Measurements from ENCODE around the gene CXCR4. TPM values are rescaled to one million over a fixed set of nuclear protein-coding genes. Genes with fewer than 3 reads are reported as not detected.

Gene CXCR4
- total and polyA plus RNA-seq, 2 experiments from 2014 or later: 2.1 TPM

- Histone ChIP-seq H3K27me3 (ENCODE audit: insufficient read depth) (no peaks in the 10 kb centered on the region), H3K27ac (ENCODE audit: low read depth) (no peak overlapping the region), H3F3A (replicated peaks; ENCODE audit: low read depth) (no peaks in the 10 kb centered on the region), H3K79me2 (replicated peaks; ENCODE audit: insufficient read depth) (no peaks in the 10 kb centered on the region), H3K9me2 (ENCODE audit: insufficient read depth) (peaks cover 1% of the 10 kb centered on the region), H3K36me3 (ENCODE audit: insufficient read depth) (no peaks in the 10 kb centered on the region), H4K20me1 (replicated peaks; ENCODE audit: insufficient read depth) (no peaks in the 10 kb centered on the region), H3K4me3 (no peak overlapping the region), H2AFZ (no peak overlapping the region), H3K4me1 (ENCODE audit: insufficient read depth) (no peaks in the 10 kb centered on the region), H3K4me2 (no peak overlapping the region)
- no peaks in the 10 kb centered on the region for H3K36me3 Mint-ChIP-seq (ENCODE audit: low read depth)
- ATAC-seq (no peak), DNase-seq (ENCODE audit: low spot score) (no peak)
- H3K27me3 Mint-ChIP-seq (ENCODE audit: insufficient read depth, low read depth, poor library complexity): peaks cover 7% of the 10 kb centered on the region
- H3K27ac Mint-ChIP-seq: no peak overlapping the region
- H3K4me3 Mint-ChIP-seq: no peak overlapping the region
- TF ChIP-seq CREB1 (CRISPR knock-in tag; IDR thresholded peaks at IDR 0.05; ENCODE audit: low read depth) (no peak), JUNB (IDR thresholded peaks at IDR 0.05; ENCODE audit: unreplicated experiment) (no peak), EZH2phosphoT487 (IDR thresholded peaks at IDR 0.05; ENCODE audit: unreplicated experiment) (no peak), NANOG (IDR thresholded peaks at IDR 0.05; ENCODE audit: borderline replicate concordance) (no peak), STAT1 (IDR thresholded peaks at IDR 0.05; ENCODE audit: unreplicated experiment) (no peak), ZNF331 (CRISPR knock-in tag; IDR thresholded peaks at IDR 0.05; ENCODE audit: low read depth) (no peak), REST (IDR thresholded peaks at IDR 0.05; ENCODE audit: unreplicated experiment) (no peak), EZH2 (IDR thresholded peaks at IDR 0.05; ENCODE audit: low read depth, unreplicated experiment) (no peak), POLR2AphosphoS5 (IDR thresholded peaks at IDR 0.05; ENCODE audit: low read depth) (no peak), ZNF114 (CRISPR knock-in tag; IDR thresholded peaks at IDR 0.05) (no peak)
- TF ChIP-seq, protein P1, sequence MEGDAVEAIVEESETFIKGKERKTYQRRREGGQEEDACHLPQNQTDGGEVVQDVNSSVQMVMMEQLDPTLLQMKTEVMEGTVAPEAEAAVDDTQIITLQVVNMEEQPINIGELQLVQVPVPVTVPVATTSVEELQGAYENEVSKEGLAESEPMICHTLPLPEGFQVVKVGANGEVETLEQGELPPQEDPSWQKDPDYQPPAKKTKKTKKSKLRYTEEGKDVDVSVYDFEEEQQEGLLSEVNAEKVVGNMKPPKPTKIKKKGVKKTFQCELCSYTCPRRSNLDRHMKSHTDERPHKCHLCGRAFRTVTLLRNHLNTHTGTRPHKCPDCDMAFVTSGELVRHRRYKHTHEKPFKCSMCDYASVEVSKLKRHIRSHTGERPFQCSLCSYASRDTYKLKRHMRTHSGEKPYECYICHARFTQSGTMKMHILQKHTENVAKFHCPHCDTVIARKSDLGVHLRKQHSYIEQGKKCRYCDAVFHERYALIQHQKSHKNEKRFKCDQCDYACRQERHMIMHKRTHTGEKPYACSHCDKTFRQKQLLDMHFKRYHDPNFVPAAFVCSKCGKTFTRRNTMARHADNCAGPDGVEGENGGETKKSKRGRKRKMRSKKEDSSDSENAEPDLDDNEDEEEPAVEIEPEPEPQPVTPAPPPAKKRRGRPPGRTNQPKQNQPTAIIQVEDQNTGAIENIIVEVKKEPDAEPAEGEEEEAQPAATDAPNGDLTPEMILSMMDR (conservative IDR thresholded peaks at IDR 0.05; ENCODE audit: low read depth in 2 of 2): no peak
- TF ChIP-seq, protein P2, sequence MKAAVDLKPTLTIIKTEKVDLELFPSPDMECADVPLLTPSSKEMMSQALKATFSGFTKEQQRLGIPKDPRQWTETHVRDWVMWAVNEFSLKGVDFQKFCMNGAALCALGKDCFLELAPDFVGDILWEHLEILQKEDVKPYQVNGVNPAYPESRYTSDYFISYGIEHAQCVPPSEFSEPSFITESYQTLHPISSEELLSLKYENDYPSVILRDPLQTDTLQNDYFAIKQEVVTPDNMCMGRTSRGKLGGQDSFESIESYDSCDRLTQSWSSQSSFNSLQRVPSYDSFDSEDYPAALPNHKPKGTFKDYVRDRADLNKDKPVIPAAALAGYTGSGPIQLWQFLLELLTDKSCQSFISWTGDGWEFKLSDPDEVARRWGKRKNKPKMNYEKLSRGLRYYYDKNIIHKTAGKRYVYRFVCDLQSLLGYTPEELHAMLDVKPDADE (IDR thresholded peaks at IDR 0.05): no peak
- TF ChIP-seq, protein P3, sequence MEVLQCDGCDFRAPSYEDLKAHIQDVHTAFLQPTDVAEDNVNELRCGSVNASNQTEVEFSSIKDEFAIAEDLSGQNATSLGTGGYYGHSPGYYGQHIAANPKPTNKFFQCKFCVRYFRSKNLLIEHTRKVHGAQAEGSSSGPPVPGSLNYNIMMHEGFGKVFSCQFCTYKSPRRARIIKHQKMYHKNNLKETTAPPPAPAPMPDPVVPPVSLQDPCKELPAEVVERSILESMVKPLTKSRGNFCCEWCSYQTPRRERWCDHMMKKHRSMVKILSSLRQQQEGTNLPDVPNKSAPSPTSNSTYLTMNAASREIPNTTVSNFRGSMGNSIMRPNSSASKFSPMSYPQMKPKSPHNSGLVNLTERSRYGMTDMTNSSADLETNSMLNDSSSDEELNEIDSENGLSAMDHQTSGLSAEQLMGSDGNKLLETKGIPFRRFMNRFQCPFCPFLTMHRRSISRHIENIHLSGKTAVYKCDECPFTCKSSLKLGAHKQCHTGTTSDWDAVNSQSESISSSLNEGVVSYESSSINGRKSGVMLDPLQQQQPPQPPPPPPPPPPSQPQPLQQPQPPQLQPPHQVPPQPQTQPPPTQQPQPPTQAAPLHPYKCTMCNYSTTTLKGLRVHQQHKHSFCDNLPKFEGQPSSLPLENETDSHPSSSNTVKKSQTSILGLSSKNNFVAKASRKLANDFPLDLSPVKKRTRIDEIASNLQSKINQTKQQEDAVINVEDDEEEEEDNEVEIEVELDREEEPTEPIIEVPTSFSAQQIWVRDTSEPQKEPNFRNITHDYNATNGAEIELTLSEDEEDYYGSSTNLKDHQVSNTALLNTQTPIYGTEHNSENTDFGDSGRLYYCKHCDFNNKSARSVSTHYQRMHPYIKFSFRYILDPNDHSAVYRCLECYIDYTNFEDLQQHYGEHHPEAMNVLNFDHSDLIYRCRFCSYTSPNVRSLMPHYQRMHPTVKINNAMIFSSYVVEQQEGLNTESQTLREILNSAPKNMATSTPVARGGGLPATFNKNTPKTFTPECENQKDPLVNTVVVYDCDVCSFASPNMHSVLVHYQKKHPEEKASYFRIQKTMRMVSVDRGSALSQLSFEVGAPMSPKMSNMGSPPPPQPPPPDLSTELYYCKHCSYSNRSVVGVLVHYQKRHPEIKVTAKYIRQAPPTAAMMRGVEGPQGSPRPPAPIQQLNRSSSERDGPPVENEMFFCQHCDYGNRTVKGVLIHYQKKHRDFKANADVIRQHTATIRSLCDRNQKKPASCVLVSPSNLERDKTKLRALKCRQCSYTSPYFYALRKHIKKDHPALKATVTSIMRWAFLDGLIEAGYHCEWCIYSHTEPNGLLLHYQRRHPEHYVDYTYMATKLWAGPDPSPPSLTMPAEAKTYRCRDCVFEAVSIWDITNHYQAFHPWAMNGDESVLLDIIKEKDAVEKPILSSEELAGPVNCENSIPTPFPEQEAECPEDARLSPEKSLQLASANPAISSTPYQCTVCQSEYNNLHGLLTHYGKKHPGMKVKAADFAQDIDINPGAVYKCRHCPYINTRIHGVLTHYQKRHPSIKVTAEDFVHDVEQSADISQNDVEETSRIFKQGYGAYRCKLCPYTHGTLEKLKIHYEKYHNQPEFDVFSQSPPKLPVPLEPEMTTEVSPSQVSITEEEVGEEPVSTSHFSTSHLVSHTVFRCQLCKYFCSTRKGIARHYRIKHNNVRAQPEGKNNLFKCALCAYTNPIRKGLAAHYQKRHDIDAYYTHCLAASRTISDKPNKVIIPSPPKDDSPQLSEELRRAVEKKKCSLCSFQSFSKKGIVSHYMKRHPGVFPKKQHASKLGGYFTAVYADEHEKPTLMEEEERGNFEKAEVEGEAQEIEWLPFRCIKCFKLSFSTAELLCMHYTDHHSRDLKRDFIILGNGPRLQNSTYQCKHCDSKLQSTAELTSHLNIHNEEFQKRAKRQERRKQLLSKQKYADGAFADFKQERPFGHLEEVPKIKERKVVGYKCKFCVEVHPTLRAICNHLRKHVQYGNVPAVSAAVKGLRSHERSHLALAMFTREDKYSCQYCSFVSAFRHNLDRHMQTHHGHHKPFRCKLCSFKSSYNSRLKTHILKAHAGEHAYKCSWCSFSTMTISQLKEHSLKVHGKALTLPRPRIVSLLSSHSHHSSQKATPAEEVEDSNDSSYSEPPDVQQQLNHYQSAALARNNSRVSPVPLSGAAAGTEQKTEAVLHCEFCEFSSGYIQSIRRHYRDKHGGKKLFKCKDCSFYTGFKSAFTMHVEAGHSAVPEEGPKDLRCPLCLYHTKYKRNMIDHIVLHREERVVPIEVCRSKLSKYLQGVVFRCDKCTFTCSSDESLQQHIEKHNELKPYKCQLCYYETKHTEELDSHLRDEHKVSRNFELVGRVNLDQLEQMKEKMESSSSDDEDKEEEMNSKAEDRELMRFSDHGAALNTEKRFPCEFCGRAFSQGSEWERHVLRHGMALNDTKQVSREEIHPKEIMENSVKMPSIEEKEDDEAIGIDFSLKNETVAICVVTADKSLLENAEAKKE (CRISPR knock-in tag; IDR thresholded peaks at IDR 0.05): no peak
- H3K9me3 Mint-ChIP-seq: no peaks in the 10 kb centered on the region
- no peaks in the 10 kb centered on the region for H3K4me1 Mint-ChIP-seq
Observed at GRCh38 chr2:136156411-136156810, 38.5 kb upstream of the CXCR4 start.
